ENCODE data around the gene PARP6. TPM values are rescaled to one million over a fixed set of nuclear protein-coding genes. Genes with fewer than 3 reads are reported as not detected.

The PARP6 gene
- total and polyA plus RNA-seq, 9 of the 15 experiments (the other 6 are each of a cell fraction or from before 2014, with no cell fraction given): 14.8 to 83.2 (median 28.3) TPM

DNA sequence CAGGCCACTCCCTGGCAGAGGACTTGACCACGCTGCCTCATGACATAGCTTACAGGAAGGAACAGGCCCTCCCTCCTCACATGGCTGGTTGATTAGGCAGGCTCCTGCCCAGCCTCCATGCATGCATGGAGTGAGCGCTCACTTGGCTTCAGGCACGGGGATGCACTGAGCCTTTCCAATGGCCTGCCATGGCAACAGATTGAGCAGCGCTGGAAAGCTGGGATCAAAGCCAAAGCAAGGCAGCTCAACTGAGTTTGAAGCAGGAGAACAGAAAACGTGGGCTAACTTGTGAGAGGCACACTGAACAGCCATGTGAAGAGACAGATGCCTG is 68.9 kb downstream of the PARP6 start:
- FAIRE-seq (no peak), DNase-seq (ENCODE audit: extremely low read depth in 1 of 4, low spot score in 3 of 4) (no peak), ATAC-seq (no peak)
- H3K9me3 ChIP-seq (replicated peaks; ENCODE audit: control insufficient read depth, insufficient read depth, low read depth, low read length): no peaks in the 10 kb centered on the region
- CTCF ChIA-PET (ENCODE audit: low intra/inter-chr PET ratio): no interaction called here
- H3K79me2 ChIP-seq (ENCODE audit: control insufficient read depth, insufficient read depth, low read length): no peaks in the 10 kb centered on the region; the same call in 2 of the 3 replicates
- no peak overlapping the region for H3K4me2 ChIP-seq (ENCODE audit: insufficient read depth, low read length)
- peaks cover 100% of the 10 kb centered on the region for H3K36me3 ChIP-seq (ENCODE audit: control insufficient read depth, insufficient read depth, low read length)
- no peak overlapping the region; a peak in 1 of 4 replicates for H3K9ac ChIP-seq (ENCODE audit: insufficient read depth in 1 of 2, low read depth in 2 of 2, low read length in 2 of 2)
- H3K9me1 ChIP-seq (ENCODE audit: control insufficient read depth, insufficient read depth, low read length): peaks cover 5% of the 10 kb centered on the region
- in situ Hi-C loops (cut with MboI) (no loop called here), intact Hi-C loops (cut with micrococcal nuclease) (no loop called here)
- no TSS peak for BruUV-seq (replicated peaks)
- H3K27me3 ChIP-seq (ENCODE audit: control insufficient read depth in 2 of 2, insufficient read depth in 2 of 2, low read length in 2 of 2): no peaks in the 10 kb centered on the region
- H3K27ac ChIP-seq (ENCODE audit: extremely low read depth, low read depth, low read length): no peak overlapping the region
- no peak overlapping the region for H2AFZ ChIP-seq (ENCODE audit: low read depth, low read length)
- H3K4me1 ChIP-seq (replicated peaks in 1 of 2; ENCODE audit: control insufficient read depth in 2 of 2, insufficient read depth in 2 of 2, low read length in 2 of 2): peaks cover 0 to 3% of the 10 kb centered on the region in 2 experiments; a peak in 1 of 5 replicates
- peaks cover 26% of the 10 kb centered on the region for H4K20me1 ChIP-seq (replicated peaks; ENCODE audit: control insufficient read depth, insufficient read depth, low read length)
- TF ChIP-seq, protein P1, sequence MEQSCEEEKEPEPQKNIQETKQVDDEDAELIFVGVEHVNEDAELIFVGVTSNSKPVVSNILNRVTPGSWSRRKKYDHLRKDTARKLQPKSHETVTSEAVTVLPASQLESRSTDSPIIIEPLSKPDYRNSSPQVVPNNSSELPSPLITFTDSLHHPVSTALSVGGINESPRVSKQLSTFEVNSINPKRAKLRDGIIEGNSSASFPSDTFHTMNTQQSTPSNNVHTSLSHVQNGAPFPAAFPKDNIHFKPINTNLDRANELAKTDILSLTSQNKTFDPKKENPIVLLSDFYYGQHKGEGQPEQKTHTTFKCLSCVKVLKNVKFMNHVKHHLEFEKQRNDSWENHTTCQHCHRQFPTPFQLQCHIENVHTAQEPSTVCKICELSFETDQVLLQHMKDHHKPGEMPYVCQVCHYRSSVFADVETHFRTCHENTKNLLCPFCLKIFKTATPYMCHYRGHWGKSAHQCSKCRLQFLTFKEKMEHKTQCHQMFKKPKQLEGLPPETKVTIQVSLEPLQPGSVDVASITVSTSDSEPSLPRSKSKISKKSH (CRISPR knock-in tag; IDR thresholded peaks at IDR 0.05): no peak
- no peak for TF ChIP-seq ZC3H8 (IDR thresholded peaks at IDR 0.05)
- TF ChIP-seq ZNF263 (CRISPR knock-in tag; IDR thresholded peaks at IDR 0.05; ENCODE audit: borderline replicate concordance): no peak
- no peak for TF ChIP-seq ETS1 (conservative IDR thresholded peaks at IDR 0.05; ENCODE audit: control insufficient read depth, low read depth, low read length)
- no peak for TF ChIP-seq GABPA (tag; conservative IDR thresholded peaks at IDR 0.05; ENCODE audit: low read depth)
- no peak for TF ChIP-seq POLR2H (tag; IDR thresholded peaks at IDR 0.05; ENCODE audit: low read depth)
- no peak for TF ChIP-seq SNAPC5 (CRISPR knock-in tag; IDR thresholded peaks at IDR 0.05)
- TF ChIP-seq OTX1 (CRISPR knock-in tag; IDR thresholded peaks at IDR 0.05): no peak
- TF ChIP-seq ZNF3 (CRISPR knock-in tag; IDR thresholded peaks at IDR 0.05): no peak
- no peak for TF ChIP-seq HMGXB4 (CRISPR knock-in tag; IDR thresholded peaks at IDR 0.05)
- no peak for TF ChIP-seq CBX1 (IDR thresholded peaks at IDR 0.05; ENCODE audit: low read depth)
- TF ChIP-seq CREM (IDR thresholded peaks at IDR 0.05; ENCODE audit: low read depth): no peak
- TF ChIP-seq SMAD4 (CRISPR knock-in tag; conservative IDR thresholded peaks at IDR 0.05): no peak
- no peak for TF ChIP-seq CCAR2 (IDR thresholded peaks at IDR 0.05; ENCODE audit: low read depth, low read length)
- no peak for TF ChIP-seq SMARCB1 (IDR thresholded peaks at IDR 0.05; ENCODE audit: insufficient read length, low read depth)
- WGBS (ENCODE audit: insufficient coverage, low coverage, missing lambda C conversion rate): 85% methylated on average over 5 of the region's 5 CpGs
- no peak overlapping the region for H3K4me3 ChIP-seq
- POLR2A ChIA-PET: no interaction called here
